GM21360 (cell line): Measurements from ENCODE around the gene TLE2.
"Not testable (repeated sequence)": the region's sequence is repeated elsewhere in the genome, so short reads cannot be mapped to it uniquely, and the experiment has no call there.

ENCODE experiments used
- ATAC-seq: cut with Tn5 transposase; IDR thresholded peaks from one replicate; pipeline ENCODE4 v1.9.1; 2021; ENCODE audit warnings: mild to moderate bottlenecking, moderate library complexity; ENCODE audit not compliant: unreplicated experiment

The TLE2 gene

DNA sequence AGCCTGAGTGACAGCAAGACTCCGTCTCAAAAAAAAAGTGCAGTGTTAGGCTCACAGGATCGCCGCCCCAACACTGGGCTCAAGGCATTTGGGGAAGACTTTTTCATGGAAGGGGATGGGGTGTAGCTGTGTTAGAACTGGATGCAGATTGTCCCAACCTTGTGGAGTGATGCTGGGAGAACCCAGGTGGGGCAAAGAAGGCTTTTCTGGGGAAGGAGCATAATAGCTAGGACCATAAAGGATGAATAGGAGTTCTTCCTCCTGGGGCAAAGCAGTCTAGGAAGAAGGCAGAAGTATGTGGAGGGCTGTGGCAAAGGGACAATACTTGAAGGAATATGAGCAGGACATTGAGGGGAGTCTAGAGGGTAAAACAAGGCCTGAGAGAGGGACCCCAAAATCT is 40.5 kb downstream of the TLE2 start:
- ATAC-seq = no peak

DNA sequence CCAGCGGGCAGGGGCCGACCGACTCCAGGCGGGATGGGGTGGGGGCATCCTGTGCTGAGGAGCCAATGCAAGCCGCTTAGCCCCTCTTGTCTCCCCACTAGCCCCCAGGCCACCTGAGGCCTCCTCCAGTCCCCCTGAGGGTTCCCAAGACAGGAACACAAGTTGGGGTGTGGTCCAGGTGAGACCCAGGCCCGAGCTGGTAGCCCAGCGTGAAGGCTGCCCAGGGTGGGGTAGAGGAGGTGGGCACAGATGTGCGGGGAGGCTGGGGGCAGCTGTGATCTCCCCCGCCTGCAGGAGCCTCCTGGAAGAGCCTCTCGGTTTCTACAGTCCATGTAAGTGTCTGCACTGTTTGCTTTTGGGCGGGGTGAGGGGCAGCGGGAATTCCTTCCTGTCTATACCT is 41.3 kb downstream of the TLE2 start:
- ATAC-seq = no peak

- ATAC-seq = no peak
Measured at GRCh38 chr19:2986951-2987524, 42.0 kb downstream of the TLE2 start.

GRCh38 chr19:2984215-2984528 is 44.9 kb downstream of the TLE2 start:
- ATAC-seq = no peak

DNA sequence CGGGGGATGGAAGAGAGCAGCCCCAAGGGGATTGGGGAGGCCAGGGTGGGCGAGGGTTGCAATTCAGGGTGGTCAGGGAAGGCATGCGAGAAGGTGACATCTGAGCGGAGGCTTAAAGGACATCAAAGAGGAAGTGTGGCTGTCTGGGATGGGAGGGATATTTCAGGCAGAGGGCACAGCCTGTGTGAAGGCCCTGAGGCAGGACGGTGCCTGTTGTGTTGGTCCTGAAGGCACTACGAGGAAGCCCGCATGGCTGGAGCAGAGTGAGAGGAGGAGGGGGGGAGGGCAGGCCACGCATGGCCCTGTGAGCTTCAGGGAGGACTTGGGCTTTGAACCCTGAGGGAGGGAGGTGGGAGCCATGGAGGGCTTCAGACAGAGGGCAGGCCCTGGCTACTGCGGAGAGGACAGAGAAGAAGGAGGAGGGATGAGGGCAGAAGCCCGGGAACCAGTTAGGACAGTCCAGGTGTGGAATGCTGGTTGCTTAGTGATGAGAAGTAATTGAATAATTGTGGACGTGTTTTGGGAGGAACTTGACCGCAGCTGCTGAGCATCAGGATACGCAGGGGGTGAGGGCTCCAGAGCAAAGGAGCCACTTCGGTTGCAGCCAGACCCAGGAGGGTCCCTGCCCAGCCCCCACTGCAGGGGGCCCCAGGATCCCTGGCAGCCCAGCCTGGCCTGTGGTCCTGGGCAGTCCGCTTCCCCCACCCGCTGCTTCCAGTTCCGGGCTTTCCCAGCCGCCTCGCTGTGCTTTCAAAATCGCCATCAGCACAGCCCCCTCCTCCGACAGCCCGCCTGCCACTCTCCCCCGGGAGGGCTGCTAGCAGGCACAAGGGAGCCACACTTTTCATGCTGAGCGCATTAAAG is 45.5 kb downstream of the TLE2 start:
- ATAC-seq = no peak

- no peak for ATAC-seq
Measured at GRCh38 chr19:2982983-2983350, 46.1 kb downstream of the TLE2 start.

- no peak for ATAC-seq
Measured at GRCh38 chr19:2982561-2982960, 46.5 kb downstream of the TLE2 start.

DNA sequence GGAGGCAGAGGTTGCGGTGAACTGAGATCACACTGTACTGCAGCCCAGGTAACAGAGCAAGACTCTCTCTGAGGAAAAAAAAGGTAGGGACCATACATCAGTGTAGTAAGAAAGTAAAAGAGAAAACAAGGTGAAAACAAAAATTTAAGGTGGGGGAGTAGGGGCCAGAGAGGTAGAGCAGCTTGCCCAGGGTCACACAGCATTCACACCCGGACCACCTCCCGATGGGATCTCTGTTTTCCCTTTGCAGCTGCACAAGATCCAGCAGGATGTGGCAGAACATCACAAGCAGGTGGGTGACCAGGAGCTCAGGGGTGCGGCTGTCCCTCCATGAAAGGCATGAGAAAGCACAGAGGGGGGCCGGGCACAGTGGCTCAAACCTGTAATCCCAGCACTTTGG is 47.2 kb downstream of the TLE2 start:
- ATAC-seq = no peak

DNA sequence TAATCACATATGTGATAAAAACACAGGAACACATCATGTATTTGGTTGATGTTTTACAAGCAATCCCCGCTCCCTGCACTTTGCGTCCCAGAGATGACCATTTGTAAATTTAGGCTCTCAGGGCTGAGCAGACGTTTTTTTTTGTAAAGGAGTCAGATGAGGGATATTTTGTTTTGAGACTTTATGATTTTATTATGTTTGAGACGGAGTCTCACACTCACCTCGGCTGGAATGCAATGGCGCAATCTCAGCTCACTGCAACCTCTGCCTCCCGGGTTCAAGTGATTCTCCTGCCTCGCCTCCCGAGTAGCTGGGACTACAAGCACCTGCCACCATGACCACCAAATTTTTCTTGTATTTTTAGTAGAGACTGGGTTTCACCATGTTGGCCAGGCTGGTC is 50.3 kb downstream of the TLE2 start:
- ATAC-seq = no peak

- no peak for ATAC-seq
Measured at GRCh38 chr19:2978166-2978767, 50.8 kb downstream of the TLE2 start.

DNA sequence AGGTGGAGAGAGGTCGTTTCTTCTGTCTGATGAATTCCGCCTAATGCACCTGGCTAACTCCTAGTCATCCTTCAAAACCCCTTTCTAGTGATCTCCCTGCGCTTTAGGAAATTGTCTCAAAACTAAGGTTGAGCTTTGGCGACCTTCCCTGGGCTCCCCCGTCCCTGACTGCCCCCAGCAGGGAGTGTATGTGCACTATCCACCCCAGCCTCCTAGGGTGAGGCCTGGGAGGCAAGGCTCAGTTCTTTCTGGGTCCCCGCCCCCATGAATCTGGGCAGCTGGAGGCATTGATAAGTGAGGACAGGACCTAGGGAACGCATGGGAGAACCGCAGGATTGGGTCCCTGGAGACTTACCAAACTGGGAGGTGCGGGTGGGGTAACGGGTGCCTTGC is 51.3 kb downstream of the TLE2 start:
- no peak for ATAC-seq

DNA sequence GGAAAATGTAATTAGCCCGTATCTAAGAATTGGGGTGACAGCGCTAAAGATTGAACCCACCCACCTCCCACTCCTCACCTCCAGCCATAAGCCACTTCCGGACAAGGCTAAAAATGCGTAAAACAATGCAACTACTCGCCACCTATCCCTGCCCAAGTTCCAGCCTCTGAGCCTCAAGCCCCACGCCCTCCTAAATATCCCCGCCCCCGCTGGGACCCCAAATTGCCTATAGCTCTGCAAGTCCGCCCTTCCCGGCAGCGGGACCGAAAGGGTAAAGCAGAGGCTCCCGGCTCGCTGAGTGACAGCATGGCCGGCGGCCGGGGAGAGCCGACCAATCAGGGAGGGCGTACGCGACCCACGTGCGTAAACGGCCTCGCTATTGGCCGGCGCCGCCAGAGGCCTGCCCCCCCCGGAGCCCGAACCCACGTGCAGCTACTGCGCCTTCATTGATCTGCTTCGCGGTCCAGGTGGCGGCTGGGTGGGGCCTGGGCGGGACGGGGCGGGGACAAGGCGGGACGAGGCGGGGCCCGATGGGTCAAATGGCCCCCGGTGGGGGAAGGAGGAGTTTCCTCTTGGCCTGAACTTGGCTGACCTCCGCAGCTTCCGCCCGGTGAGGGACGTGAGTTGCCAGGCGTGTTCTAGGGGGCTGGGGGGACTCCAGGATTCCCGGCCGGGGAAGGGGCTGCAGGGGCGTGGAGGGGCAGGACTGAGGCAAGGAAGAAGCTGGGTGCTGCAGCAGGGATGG is 51.9 kb downstream of the TLE2 start, which contains the start of gene TLE6:
Gene TLE6, plus strand, starts transcription at position 564 of the 745 bp plus-strand sequence. CDS start 670 bp downstream, outside the sequence.
- peak; percentile 91 for ATAC-seq

DNA sequence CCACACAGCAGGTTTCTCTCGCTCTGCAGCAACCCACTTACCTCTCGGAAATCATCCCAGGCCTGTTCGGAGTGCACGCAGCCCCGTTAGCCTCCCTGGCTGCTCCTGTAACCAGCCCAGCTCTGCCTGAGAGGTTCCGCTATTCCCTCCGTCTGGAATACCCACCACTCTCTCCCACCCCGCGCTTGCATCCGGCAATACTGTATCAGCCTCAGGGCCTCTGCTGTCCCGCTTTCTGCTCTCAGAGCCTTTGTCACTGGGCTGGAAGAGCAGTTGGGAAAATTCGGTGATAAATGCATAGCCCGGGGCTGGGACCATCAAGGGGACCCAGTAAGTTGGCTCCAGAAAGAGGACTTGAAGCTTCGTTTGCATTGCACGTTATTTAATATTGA is 52.5 kb downstream of the TLE2 start:
- ATAC-seq = no peak

- ATAC-seq = no peak
Measured at GRCh38 chr19:2974342-2975041, 54.6 kb downstream of the TLE2 start.

DNA sequence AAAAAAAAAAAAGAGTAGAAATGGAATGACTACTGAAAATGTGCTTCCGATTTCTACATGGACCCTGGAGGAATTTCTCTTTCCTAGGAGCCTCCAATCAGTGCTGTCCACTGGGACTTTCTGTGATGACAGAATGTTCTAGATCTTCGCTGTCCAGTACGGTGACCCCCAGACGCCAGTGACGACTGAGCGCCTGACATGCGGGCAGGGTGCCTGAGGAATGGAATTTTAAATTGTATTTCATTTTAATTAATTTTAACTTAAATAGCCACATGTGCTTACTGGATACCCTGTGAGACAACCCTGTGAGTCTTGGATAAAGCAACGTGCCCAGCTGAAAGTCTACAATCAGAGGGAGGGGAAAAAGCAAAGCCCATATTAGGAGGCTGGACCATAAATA is 55.9 kb downstream of the TLE2 start:
- ATAC-seq = no peak

GRCh38 chr19:2970201-2970835 is 58.8 kb downstream of the TLE2 start:
- ATAC-seq = no peak

- ATAC-seq = no peak
Measured at GRCh38 chr19:2969104-2969504, 60.0 kb downstream of the TLE2 start.

DNA sequence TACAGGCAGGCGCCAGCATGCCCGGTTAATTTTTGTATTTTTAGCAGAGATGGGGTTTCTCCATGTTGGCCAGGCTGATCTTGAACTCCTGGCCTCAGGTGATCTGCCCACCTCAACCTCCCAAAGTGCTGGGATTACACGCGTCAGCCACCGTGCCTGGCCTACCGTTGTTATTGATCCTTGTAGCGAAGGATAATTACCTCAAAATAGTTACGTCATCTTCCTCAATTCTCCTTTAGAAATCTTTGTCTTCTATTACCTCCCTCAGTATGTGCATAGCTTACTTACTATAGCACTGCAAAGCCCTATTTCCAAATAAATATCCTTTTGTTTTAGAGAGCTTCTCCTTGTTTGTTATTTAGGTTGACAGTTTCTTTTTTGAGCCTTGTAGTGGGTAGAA is 61.1 kb downstream of the TLE2 start:
- no peak for ATAC-seq

DNA sequence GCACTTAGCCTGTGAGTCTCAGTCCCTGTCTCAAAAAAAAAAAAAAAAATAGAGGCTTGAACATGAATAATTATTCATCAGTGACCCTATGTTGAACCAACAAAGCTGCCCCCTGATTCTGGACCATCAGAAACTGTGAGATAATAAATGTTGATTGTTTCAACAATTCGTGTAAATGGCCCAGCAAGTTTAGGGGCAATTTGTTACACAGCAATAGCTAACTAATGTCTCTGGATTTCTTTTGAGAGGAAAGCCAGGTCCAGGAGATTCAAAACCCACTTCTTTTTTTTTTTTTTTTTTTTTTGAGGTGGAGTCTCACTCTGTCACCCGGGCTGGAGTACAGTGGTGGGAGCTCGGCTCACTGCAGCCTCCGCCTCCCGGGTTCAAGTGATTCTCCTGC is 64.2 kb downstream of the TLE2 start:
- ATAC-seq = no peak

DNA sequence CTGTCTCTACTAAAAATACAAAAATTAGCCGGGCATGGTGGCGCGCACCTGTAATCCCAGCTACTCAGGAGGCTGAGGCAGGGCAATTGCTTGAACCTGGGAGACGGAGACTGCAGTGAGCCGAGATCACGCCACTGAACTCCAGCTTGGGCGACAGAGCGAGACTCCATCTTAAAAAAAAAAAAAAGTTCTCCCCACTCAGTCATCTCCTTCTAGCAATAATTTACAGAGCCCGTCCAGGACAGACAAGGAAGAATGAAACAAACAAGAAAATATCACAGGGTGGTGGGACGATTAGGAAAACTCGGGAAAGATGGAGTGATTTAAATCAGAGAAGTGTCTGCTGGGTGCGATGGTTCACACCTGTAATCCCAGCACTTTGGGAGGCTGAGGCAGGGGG is 65.4 kb downstream of the TLE2 start:
- ATAC-seq = not testable (repeated sequence)

DNA sequence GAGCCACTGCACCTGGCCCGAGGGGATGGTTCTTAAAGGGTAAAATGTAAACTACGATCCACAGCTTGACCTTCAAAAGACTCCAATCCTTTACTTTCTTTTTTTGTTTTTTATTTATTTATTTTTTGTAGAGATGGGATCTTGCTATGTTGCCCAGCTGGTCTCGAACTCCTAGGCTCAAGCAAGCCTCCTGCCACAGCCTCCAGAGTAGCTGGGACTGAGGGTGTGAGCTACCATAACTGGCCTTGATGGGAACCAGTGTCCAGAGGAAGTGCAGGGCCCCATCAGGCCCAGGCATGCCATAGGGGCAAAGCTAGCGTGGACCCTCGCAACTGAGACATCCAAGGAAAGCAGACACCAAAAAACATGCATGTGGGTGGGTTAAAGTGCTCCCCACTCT is 66.0 kb downstream of the TLE2 start:
- no peak for ATAC-seq
